ENCODE results near the gene ENG. TPM values are rescaled to one million over a fixed set of nuclear protein-coding genes. Genes with fewer than 3 reads are reported as not detected.
"Not testable (repeated sequence)": the region's sequence is repeated elsewhere in the genome, so short reads cannot be mapped to it uniquely, and the experiment has no call there.

ENG gene
- total RNA-seq, 2 donors from 2014 or later, result 12.7 to 34.1 TPM

- Mint-ChIP-seq H3K27ac (no peak overlapping the region), H3K4me3 (no peak overlapping the region), H3K4me1 (ENCODE audit: low read depth in 2 of 2) (peaks cover 41 to 46% of the 10 kb centered on the region in 2 donors), H3K36me3 (peaks cover 13% of the 10 kb centered on the region), H3K27me3 (no peaks in the 10 kb centered on the region), H3K9me3 (no peaks in the 10 kb centered on the region)
- no peak for DNase-seq (ENCODE audit: low spot score)
- ATAC-seq, result no peak
These were observed 66.0 kb downstream of the ENG start for GRCh38 chr9:127788337-127789011.

GRCh38 chr9:127786773-127787104, 67.7 kb downstream of the ENG start:
- Mint-ChIP-seq H3K9me3 (no peaks in the 10 kb centered on the region), H3K4me1 (ENCODE audit: low read depth in 2 of 2) (peaks cover 54 to 57% of the 10 kb centered on the region in 2 donors), H3K27me3 (no peaks in the 10 kb centered on the region), H3K36me3 (peaks cover 13% of the 10 kb centered on the region), H3K27ac (peak overlapping the region; percentile 79 to 91), H3K4me3 (peak overlapping the region; percentile 95)
- no peak for ATAC-seq
- DNase-seq (ENCODE audit: low spot score), result no peak

- Mint-ChIP-seq H3K4me1 (ENCODE audit: low read depth in 2 of 2) (peaks cover 59 to 60% of the 10 kb centered on the region in 2 donors), H3K4me3 (peak within 1 kb of the TSS; percentile 95), H3K27ac (peak within 1 kb of the TSS; percentile 88 to 91), H3K9me3 (no peaks in the 10 kb centered on the region), H3K36me3 (peaks cover 13% of the 10 kb centered on the region), H3K27me3 (no peaks in the 10 kb centered on the region)
- ATAC-seq (peak; percentile 80 to 87), DNase-seq (ENCODE audit: low spot score) (peak; percentile 97)
These were observed 68.3 kb downstream of the ENG start, which contains the start of gene CDK9 for GRCh38 chr9:127785933-127786772. CDK9 (plus strand) TSS chr9:127786034; CDS start chr9:127786149, 115 bp downstream.

- peak overlapping the region; percentile 88 to 91 for H3K27ac Mint-ChIP-seq
- H3K4me1 Mint-ChIP-seq (ENCODE audit: low read depth in 2 of 2), result peaks cover 58 to 61% of the 10 kb centered on the region in 2 donors
- H3K4me3 Mint-ChIP-seq, result peak overlapping the region; percentile 95
- H3K9me3 Mint-ChIP-seq, result no peaks in the 10 kb centered on the region
- DNase-seq (ENCODE audit: low spot score) (peak; percentile 93), ATAC-seq (peak; percentile 65 to 77)
- H3K27me3 Mint-ChIP-seq, result no peaks in the 10 kb centered on the region
- peaks cover 11% of the 10 kb centered on the region for H3K36me3 Mint-ChIP-seq
These were observed 69.2 kb downstream of the ENG start for GRCh38 chr9:127785023-127785932.

- H3K27ac Mint-ChIP-seq, result peak overlapping the region; percentile 88 to 91
- H3K27me3 Mint-ChIP-seq, result no peaks in the 10 kb centered on the region
- peak overlapping the region; percentile 87 for H3K4me3 Mint-ChIP-seq
- ATAC-seq, result peak; percentile 41 to 59
- peaks cover 8% of the 10 kb centered on the region for H3K36me3 Mint-ChIP-seq
- H3K4me1 Mint-ChIP-seq (ENCODE audit: low read depth in 2 of 2), result peaks cover 57% of the 10 kb centered on the region in 2 donors
- DNase-seq (ENCODE audit: low spot score), result peak; percentile 91
- H3K9me3 Mint-ChIP-seq, result no peaks in the 10 kb centered on the region
These were observed 71.1 kb downstream of the ENG start for GRCh38 chr9:127783111-127784008.

- DNase-seq (ENCODE audit: low spot score) (no peak), ATAC-seq (no peak)
- H3K4me3 Mint-ChIP-seq, result peak overlapping the region; percentile 48
- no peaks in the 10 kb centered on the region for H3K9me3 Mint-ChIP-seq
- no peaks in the 10 kb centered on the region for H3K27me3 Mint-ChIP-seq
- H3K36me3 Mint-ChIP-seq, result peaks cover 4% of the 10 kb centered on the region
- H3K4me1 Mint-ChIP-seq (ENCODE audit: low read depth in 2 of 2), result peaks cover 56 to 60% of the 10 kb centered on the region in 2 donors
- H3K27ac Mint-ChIP-seq, result peak overlapping the region; percentile 88 to 91
These were observed 72.7 kb downstream of the ENG start for GRCh38 chr9:127781806-127782205.

- not testable (repeated sequence) for H3K36me3 Mint-ChIP-seq; DNase-seq (ENCODE audit: low spot score); H3K9me3 Mint-ChIP-seq; H3K27me3 Mint-ChIP-seq; ATAC-seq
- H3K27ac Mint-ChIP-seq, result peak overlapping the region; percentile 88 to 91
- H3K4me3 Mint-ChIP-seq, result peak overlapping the region; percentile 30
- H3K4me1 Mint-ChIP-seq (ENCODE audit: low read depth in 2 of 2), result peaks cover 59 to 63% of the 10 kb centered on the region in 2 donors
These were observed 73.5 kb downstream of the ENG start for GRCh38 chr9:127780909-127781308.

GRCh38 chr9:127780126-127780885, 74.2 kb downstream of the ENG start:
- Mint-ChIP-seq H3K27me3 (no peaks in the 10 kb centered on the region), H3K4me3 (peak overlapping the region; percentile 98), H3K4me1 (ENCODE audit: low read depth in 2 of 2) (peaks cover 59 to 63% of the 10 kb centered on the region in 2 donors), H3K36me3 (peaks cover 4% of the 10 kb centered on the region), H3K9me3 (no peaks in the 10 kb centered on the region), H3K27ac (peak overlapping the region; percentile 88 to 91)
- no peak for ATAC-seq
- DNase-seq (ENCODE audit: low spot score), result no peak

- peak; percentile 69 to 86 for ATAC-seq
- Mint-ChIP-seq H3K36me3 (peaks cover 4% of the 10 kb centered on the region), H3K4me1 (ENCODE audit: low read depth in 2 of 2) (peaks cover 54 to 58% of the 10 kb centered on the region in 2 donors), H3K9me3 (no peaks in the 10 kb centered on the region), H3K27me3 (no peaks in the 10 kb centered on the region), H3K27ac (peak overlapping the region; percentile 88 to 91), H3K4me3 (peak overlapping the region; percentile 98)
- DNase-seq (ENCODE audit: low spot score), result peak; percentile 88
These were observed 75.1 kb downstream of the ENG start for GRCh38 chr9:127779136-127779981.

- H3K9me3 Mint-ChIP-seq, result no peaks in the 10 kb centered on the region
- peak within 1 kb of the TSS; percentile 88 to 91 for H3K27ac Mint-ChIP-seq
- peaks cover 51 to 55% of the 10 kb centered on the region in 2 donors for H3K4me1 Mint-ChIP-seq (ENCODE audit: low read depth in 2 of 2)
- ATAC-seq (peak; percentile 20 to 36), DNase-seq (ENCODE audit: low spot score) (no peak)
- H3K4me3 Mint-ChIP-seq, result peak within 1 kb of the TSS; percentile 98
- H3K36me3 Mint-ChIP-seq, result peaks cover 4% of the 10 kb centered on the region
- H3K27me3 Mint-ChIP-seq, result no peaks in the 10 kb centered on the region
These were observed 76.0 kb downstream of the ENG start, which contains the start of gene SH2D3C for GRCh38 chr9:127778280-127779135. SH2D3C (minus strand) TSS chr9:127778666; CDS start chr9:127778627, 39 bp downstream.

Measured in natural killer cell treated with Interleukin-12 subunit alpha and Interleukin-12 subunit beta and Interleukin-15 and Interleukin-18, amount 100 ng/mL, for 72 hours (primary cell).